GM18511 (cell line): Measurements from ENCODE around the gene BTBD3.

Experiments used
- ATAC-seq: cut with Tn5 transposase; IDR thresholded peaks from one replicate; pipeline ENCODE4 v1.9.1; 2021; ENCODE audit warnings: mild to moderate bottlenecking, moderate library complexity; ENCODE audit not compliant: unreplicated experiment

Gene BTBD3

DNA sequence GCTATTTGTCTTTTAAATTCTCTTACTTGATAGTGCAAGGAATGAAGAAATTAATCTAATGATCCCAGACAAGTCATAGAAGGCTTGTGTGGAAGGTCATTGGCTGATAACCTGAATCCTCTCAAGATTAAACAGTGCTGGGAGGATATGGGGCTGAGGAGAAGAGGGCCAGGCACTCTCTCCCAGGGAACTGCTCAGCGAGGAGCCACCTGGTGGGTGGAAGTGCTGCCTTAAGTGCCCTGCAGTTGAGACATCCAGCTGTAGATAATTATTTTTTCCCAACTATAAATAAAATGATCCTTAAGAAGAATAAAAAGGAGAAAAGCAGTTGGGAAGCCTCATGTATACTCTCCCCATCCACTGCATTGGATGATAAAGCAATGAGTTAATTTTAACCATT, 47.9 kb downstream of the BTBD3 start:
- ATAC-seq: no peak

DNA sequence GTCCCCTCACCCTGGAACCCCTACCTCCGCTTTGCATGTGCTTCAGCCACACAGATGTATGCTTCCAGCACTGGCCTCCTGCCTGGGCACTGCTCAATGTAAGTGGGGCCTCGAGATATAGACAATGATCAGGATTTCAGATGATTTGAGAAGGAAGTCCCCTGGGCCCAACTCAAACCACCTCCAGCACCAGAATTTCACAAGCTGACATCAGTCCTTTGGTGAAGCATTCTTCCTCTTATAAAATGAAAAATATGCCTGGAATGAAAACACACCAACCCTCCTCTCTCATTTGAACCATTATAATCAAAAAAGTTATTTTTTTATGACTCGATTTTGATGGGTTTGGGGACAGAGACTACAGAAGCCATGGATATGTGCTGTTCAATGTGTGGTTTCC, 48.5 kb downstream of the BTBD3 start:
- no peak for ATAC-seq

- no peak for ATAC-seq
Observed at GRCh38 chr20:11970243-11970836, 52.6 kb downstream of the BTBD3 start.

DNA sequence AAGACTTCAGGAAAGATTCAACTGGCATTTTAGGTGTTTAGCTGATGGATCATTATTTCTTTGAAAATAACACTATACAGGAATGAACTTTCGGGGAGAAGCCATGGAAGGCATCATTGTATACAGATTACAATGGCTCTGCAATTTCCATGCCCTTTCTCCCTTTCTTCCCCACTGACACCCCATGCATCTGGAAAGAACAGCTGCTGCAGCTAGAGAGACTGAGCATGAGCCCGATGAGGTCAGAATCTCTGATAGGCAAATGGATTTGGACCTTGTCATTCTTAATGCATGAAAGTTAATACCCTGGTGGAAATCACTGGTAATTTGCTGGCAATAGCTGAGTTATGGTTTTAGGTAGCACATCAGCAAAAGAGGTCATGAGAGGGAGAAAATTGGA, 54.8 kb downstream of the BTBD3 start:
- ATAC-seq: no peak
